NT2/D1 (cell line): ENCODE measurements around the gene CD8B.
"Not testable (repeated sequence)": the region's sequence is repeated elsewhere in the genome, so short reads cannot be mapped to it uniquely, and the experiment has no call there.

Experiments
- SUZ12 ChIP-seq: IDR thresholded peaks from 2 replicates; pipeline ENCODE4 v1.6.1; 2011; ENCODE audit not compliant: insufficient read length, insufficient read depth; ENCODE audit errors: extremely low read depth
- YY1 ChIP-seq: IDR thresholded peaks from 2 replicates; pipeline ENCODE4 v1.6.1; 2011; ENCODE audit not compliant: insufficient read length, insufficient read depth
- ZNF274 ChIP-seq: IDR thresholded peaks from 2 replicates; pipeline ENCODE4 v1.6.1; 2011; ENCODE audit warnings: mild to moderate bottlenecking, low read depth, low read length

- TF ChIP-seq ZNF274, SUZ12, YY1: not testable (repeated sequence)
Measured at GRCh38 chr2:86862380-86862703, 656 bp upstream of the CD8B start.
